Vagina (tissue), 2 donors: Measurements from ENCODE around the gene SGSM1. TPM values are rescaled to one million over a fixed set of nuclear protein-coding genes. Genes with fewer than 3 reads are reported as not detected.

Source experiments
- DNase-seq, 2 donors: peaks; one replicate each; pipeline ENCODE4 v3.0.0-alpha.2; 2017; ENCODE audit errors: extremely low spot score in 2 of 2
- H3K27ac ChIP-seq: fragments of 200-600 bp; sonication (generic); one replicate; pipeline ENCODE4 v1.5.1; 2019
- H3K27me3 ChIP-seq: fragments of 200-600 bp; sonication (generic); one replicate; pipeline ENCODE4 v1.5.1; 2019
- H3K36me3 ChIP-seq, 2 donors: fragments of 200-600 bp; sonication (generic); one replicate each; pipeline ENCODE4 v1.5.1; 2017 to 2019
- H3K4me1 ChIP-seq: fragments of 200-600 bp; sonication (generic); one replicate; pipeline ENCODE4 v1.5.1; 2019
- H3K4me3 ChIP-seq, 2 donors: fragments of 200-600 bp; sonication (generic); 1 replicate in 1 of 2; 2 replicates in 1 of 2; pipeline ENCODE4 v1.5.1; 2016 to 2019
- H3K9me3 ChIP-seq: fragments of 200-600 bp; sonication (generic); one replicate; pipeline ENCODE4 v1.5.1; 2019
- CTCF ChIP-seq, 3 experiments: fragments of 450-650 bp in 2 of 3; fragments of 200-600 bp in 1 of 3; sonication (generic) in 1 of 3; IDR thresholded peaks; one replicate each; pipeline ENCODE4 v1.5.1; 2017 to 2019; ENCODE audit warnings: antibody characterized with exemption in 3 of 3, mild to moderate bottlenecking in 2 of 3, moderate library complexity in 2 of 3
- POLR2A ChIP-seq, 2 donors: fragments of 450-650 bp; IDR thresholded peaks; one replicate each; pipeline ENCODE4 v1.6.1; 2017; ENCODE audit warnings: antibody characterized with exemption in 2 of 2, mild to moderate bottlenecking in 2 of 2, moderate library complexity in 2 of 2
- POLR2AphosphoS5 ChIP-seq, 2 donors: sonication (generic); formaldehyde crosslinking; IDR thresholded peaks; one replicate each; pipeline ENCODE4 v1.9.0; 2017; ENCODE audit warnings: antibody characterized with exemption in 2 of 2, mild to moderate bottlenecking in 2 of 2, low read depth in 1 of 2; ENCODE audit not compliant: insufficient read depth in 1 of 2
- intact Hi-C: fragments of 100-400 bp; cut with DNase I; formaldehyde crosslinking; loops from one replicate; pipeline ENCODE4 v1.15.1; 2023
- total RNA-seq: library from RNA; depleted of rRNA; stranded (reverse); fragments of >200 nt; gene quantifications from one replicate; pipeline ENCODE4 v1.2.3, GENCODE V29; 2016

SGSM1 gene
- total RNA-seq, 1 donor from 2014 or later: 2.9 TPM

- intact Hi-C loops: loop anchor here (5.0 kb wide), 1 partner anchor 94 kb away; no protein-coding TSS in a partner anchor
- DNase-seq: no peak
These were observed 146.9 kb downstream of the SGSM1 start for GRCh38 chr22:24952837-24953383.

GRCh38 chr22:24953384-24954113 is 147.5 kb downstream of the SGSM1 start:
- Histone ChIP-seq H3K4me1 (peaks cover 22% of the 10 kb centered on the region), H3K27me3 (no peaks in the 10 kb centered on the region), H3K9me3 (no peaks in the 10 kb centered on the region), H3K36me3 (no peaks in the 10 kb centered on the region), H3K27ac (peak overlapping the region; percentile 84), H3K4me3 (peak overlapping the region; percentile 79 to 81)
- DNase-seq: no peak
- no peak for TF ChIP-seq CTCF (IDR thresholded peaks at IDR 0.05)
- no peak for TF ChIP-seq POLR2A (IDR thresholded peaks at IDR 0.05)
- no peak for TF ChIP-seq POLR2AphosphoS5 (IDR thresholded peaks at IDR 0.05; ENCODE audit: insufficient read depth in 1 of 2, low read depth in 1 of 2)
- intact Hi-C loops: loop anchor here (5.0 kb wide), 1 partner anchor 94 kb away; no protein-coding TSS in a partner anchor

More at GRCh38 chr22:24952837-24953383, 146.9 kb downstream of the SGSM1 start:
- peaks cover 22% of the 10 kb centered on the region for H3K4me1 ChIP-seq
- peak overlapping the region; percentile 84 for H3K27ac ChIP-seq
- no peaks in the 10 kb centered on the region for H3K9me3 ChIP-seq
- no peaks in the 10 kb centered on the region for H3K27me3 ChIP-seq
- peak overlapping the region; percentile 79 to 81 for H3K4me3 ChIP-seq
- H3K36me3 ChIP-seq: no peaks in the 10 kb centered on the region
- peak in 1 of 2 donors; percentile 56 for TF ChIP-seq POLR2AphosphoS5 (IDR thresholded peaks at IDR 0.05; ENCODE audit: insufficient read depth in 1 of 2, low read depth in 1 of 2)
- TF ChIP-seq CTCF (IDR thresholded peaks at IDR 0.05): no peak

GRCh38 chr22:24954114-24954463 is 148.1 kb downstream of the SGSM1 start:
- H3K4me1 ChIP-seq: peaks cover 22% of the 10 kb centered on the region
- H3K9me3 ChIP-seq: no peaks in the 10 kb centered on the region
- DNase-seq: no peak
- no peaks in the 10 kb centered on the region for H3K27me3 ChIP-seq
- H3K27ac ChIP-seq: peak overlapping the region; percentile 84
- TF ChIP-seq POLR2A (IDR thresholded peaks at IDR 0.05): no peak
- TF ChIP-seq CTCF (IDR thresholded peaks at IDR 0.05): no peak
- TF ChIP-seq POLR2AphosphoS5 (IDR thresholded peaks at IDR 0.05; ENCODE audit: insufficient read depth in 1 of 2, low read depth in 1 of 2): no peak
- H3K4me3 ChIP-seq: peak overlapping the region; percentile 79 to 81
- no peaks in the 10 kb centered on the region for H3K36me3 ChIP-seq
- intact Hi-C loops: loop anchor here (5.0 kb wide), 1 partner anchor 93 kb away; no protein-coding TSS in a partner anchor

- no peak for DNase-seq
- no peak overlapping the region for H3K27ac ChIP-seq
- intact Hi-C loops: loop anchor here (5.0 kb wide), 1 partner anchor 92 kb away; no protein-coding TSS in a partner anchor
These were observed 148.8 kb downstream of the SGSM1 start for GRCh38 chr22:24954856-24955255.

More at GRCh38 chr22:24954856-24955255, 148.8 kb downstream of the SGSM1 start:
- no peaks in the 10 kb centered on the region for H3K36me3 ChIP-seq
- no peaks in the 10 kb centered on the region for H3K27me3 ChIP-seq
- TF ChIP-seq CTCF (IDR thresholded peaks at IDR 0.05): no peak
- no peak for TF ChIP-seq POLR2A (IDR thresholded peaks at IDR 0.05)
- no peak for TF ChIP-seq POLR2AphosphoS5 (IDR thresholded peaks at IDR 0.05; ENCODE audit: insufficient read depth in 1 of 2, low read depth in 1 of 2)
- peaks cover 22% of the 10 kb centered on the region for H3K4me1 ChIP-seq
- no peak overlapping the region for H3K4me3 ChIP-seq
- H3K9me3 ChIP-seq: no peaks in the 10 kb centered on the region
